Measurements from ENCODE around the gene CFAP58.
"Not testable (repeated sequence)": the region's sequence is repeated elsewhere in the genome, so short reads cannot be mapped to it uniquely, and the experiment has no call there.

Gene CFAP58

GRCh38 chr10:104437226-104437625 is 83.6 kb downstream of the CFAP58 start:
- DNase-seq: no peak

GRCh38 chr10:104440221-104440620 is 86.6 kb downstream of the CFAP58 start:
- DNase-seq: no peak

- DNase-seq: no peak
Measured at GRCh38 chr10:104441329-104442000, 87.8 kb downstream of the CFAP58 start.

GRCh38 chr10:104445359-104445758 is 91.7 kb downstream of the CFAP58 start:
- no peak for DNase-seq

- DNase-seq: no peak
Measured at GRCh38 chr10:104446151-104446550, 92.5 kb downstream of the CFAP58 start.

GRCh38 chr10:104447331-104447730 is 93.7 kb downstream of the CFAP58 start:
- DNase-seq: no peak

- DNase-seq: no peak
Measured at GRCh38 chr10:104447906-104448305, 94.3 kb downstream of the CFAP58 start.

- DNase-seq: no peak
Measured at GRCh38 chr10:104449391-104449790, 95.8 kb downstream of the CFAP58 start.

GRCh38 chr10:104450490-104450889 is 96.9 kb downstream of the CFAP58 start:
- no peak for DNase-seq

- no peak for DNase-seq
Measured at GRCh38 chr10:104450954-104451353, 97.3 kb downstream of the CFAP58 start.

- no peak for DNase-seq
Measured at GRCh38 chr10:104452977-104453376, 99.3 kb downstream of the CFAP58 start.

GRCh38 chr10:104456802-104457542 is 103.3 kb downstream of the CFAP58 start:
- no peak for DNase-seq

GRCh38 chr10:104457543-104457828 is 103.9 kb downstream of the CFAP58 start:
- no peak for DNase-seq

- DNase-seq: not testable (repeated sequence)
Measured at GRCh38 chr10:104465575-104465974, 111.9 kb downstream of the CFAP58 start.

- DNase-seq: not testable (repeated sequence)
Measured at GRCh38 chr10:104468818-104469217, 115.2 kb downstream of the CFAP58 start.

GRCh38 chr10:104472505-104472904 is 118.9 kb downstream of the CFAP58 start:
- DNase-seq: no peak

GRCh38 chr10:104472957-104473745 is 119.5 kb downstream of the CFAP58 start:
- no peak for DNase-seq

- no peak for DNase-seq
Measured at GRCh38 chr10:104478380-104478779, 124.7 kb downstream of the CFAP58 start.

- DNase-seq: no peak
Measured at GRCh38 chr10:104479906-104480593, 126.4 kb downstream of the CFAP58 start.

- DNase-seq: no peak
Measured at GRCh38 chr10:104480797-104481196, 127.2 kb downstream of the CFAP58 start.

- no peak for DNase-seq
Measured at GRCh38 chr10:104483582-104483981, 129.9 kb downstream of the CFAP58 start.

- DNase-seq: no peak
Measured at GRCh38 chr10:104485632-104486031, 132.0 kb downstream of the CFAP58 start.

GRCh38 chr10:104486803-104487202 is 133.2 kb downstream of the CFAP58 start:
- no peak for DNase-seq
